ENCODE results near the gene PCK2.

PCK2 gene

GRCh38 chr14:24150993-24151392 is 56.9 kb downstream of the PCK2 start:
- ChIA-PET POLR2A (interaction anchor here (1.3 to 1.4 kb wide), 2 partner anchors 10 to 11 kb away, joined by 5 to 7 read pairs; partner anchors contain the start of gene IRF9), CTCF (interaction anchor here (1.0 to 12.0 kb wide), 6 partner anchors 10 to 42 kb away, joined by 3 to 154 read pairs (median 4); partner anchors contain the start of genes EMC9, IRF9 and PSME1)
- TF ChIP-seq, protein P1, sequence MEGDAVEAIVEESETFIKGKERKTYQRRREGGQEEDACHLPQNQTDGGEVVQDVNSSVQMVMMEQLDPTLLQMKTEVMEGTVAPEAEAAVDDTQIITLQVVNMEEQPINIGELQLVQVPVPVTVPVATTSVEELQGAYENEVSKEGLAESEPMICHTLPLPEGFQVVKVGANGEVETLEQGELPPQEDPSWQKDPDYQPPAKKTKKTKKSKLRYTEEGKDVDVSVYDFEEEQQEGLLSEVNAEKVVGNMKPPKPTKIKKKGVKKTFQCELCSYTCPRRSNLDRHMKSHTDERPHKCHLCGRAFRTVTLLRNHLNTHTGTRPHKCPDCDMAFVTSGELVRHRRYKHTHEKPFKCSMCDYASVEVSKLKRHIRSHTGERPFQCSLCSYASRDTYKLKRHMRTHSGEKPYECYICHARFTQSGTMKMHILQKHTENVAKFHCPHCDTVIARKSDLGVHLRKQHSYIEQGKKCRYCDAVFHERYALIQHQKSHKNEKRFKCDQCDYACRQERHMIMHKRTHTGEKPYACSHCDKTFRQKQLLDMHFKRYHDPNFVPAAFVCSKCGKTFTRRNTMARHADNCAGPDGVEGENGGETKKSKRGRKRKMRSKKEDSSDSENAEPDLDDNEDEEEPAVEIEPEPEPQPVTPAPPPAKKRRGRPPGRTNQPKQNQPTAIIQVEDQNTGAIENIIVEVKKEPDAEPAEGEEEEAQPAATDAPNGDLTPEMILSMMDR (IDR thresholded peaks at IDR 0.05; ENCODE audit: control extremely low read depth, extremely low read depth, low read depth, missing control alignments) = no peak
- DNase-seq (ENCODE audit: extremely low spot score) = no peak

DNA sequence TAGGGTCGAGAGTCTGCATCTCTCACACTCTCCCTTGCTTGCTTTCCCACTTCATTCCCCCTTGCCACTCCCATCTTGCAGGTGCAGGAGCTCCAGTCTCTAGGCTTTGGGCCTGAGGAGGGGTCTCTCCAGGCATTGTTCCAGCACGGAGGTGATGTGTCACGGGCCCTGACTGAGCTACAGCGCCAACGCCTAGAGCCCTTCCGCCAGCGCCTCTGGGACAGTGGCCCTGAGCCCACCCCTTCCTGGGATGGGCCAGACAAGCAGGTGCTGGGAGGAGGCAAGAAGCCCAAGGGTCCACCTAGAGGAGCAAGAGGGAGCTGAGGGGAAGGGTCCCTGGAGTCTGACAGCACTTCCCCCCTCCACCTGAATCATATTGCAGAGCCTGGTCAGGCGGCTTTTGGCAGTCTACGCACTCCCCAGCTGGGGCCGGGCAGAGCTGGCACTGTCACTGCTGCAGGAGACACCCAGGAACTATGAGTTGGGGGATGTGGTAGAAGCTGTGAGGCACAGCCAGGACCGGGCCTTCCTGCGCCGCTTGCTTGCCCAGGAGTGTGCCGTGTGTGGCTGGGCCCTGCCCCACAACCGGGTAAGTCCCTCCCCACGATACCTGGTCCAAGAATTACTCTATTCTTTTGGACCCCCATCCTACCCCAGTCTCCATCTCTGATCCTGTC is 57.4 kb downstream of the PCK2 start:
- ChIA-PET POLR2A (interaction anchor here (1.3 to 1.4 kb wide), 2 partner anchors 10 to 12 kb away, joined by 5 to 7 read pairs; partner anchors contain the start of gene IRF9), CTCF (interaction anchor here (1.0 to 12.0 kb wide), 6 partner anchors 10 to 43 kb away, joined by 3 to 154 read pairs (median 4); partner anchors contain the start of genes EMC9, IRF9 and PSME1)
- no peak for DNase-seq (ENCODE audit: extremely low spot score)
- TF ChIP-seq, protein P1 (IDR thresholded peaks at IDR 0.05; ENCODE audit: control extremely low read depth, extremely low read depth, low read depth, missing control alignments) = no peak

Measured in GM10248 (cell line).